AG08395 (cell line): ENCODE measurements around the gene GGA1.

Experiments
- DNase-seq: peaks from one replicate; pipeline ENCODE4 v3.0.0; 2012; ENCODE audit warnings: mixed read lengths, low spot score

GGA1 gene

GRCh38 chr22:37630839-37631435 is 22.3 kb downstream of the GGA1 start:
- no peak for DNase-seq

GRCh38 chr22:37631448-37632173 is 23.0 kb downstream of the GGA1 start:
- DNase-seq: no peak

GRCh38 chr22:37632174-37633088 is 23.8 kb downstream of the GGA1 start:
- no peak for DNase-seq

- no peak for DNase-seq
Measured at GRCh38 chr22:37633089-37633624, 24.5 kb downstream of the GGA1 start.

GRCh38 chr22:37633625-37634416 is 25.2 kb downstream of the GGA1 start:
- peak; percentile 93 for DNase-seq

- DNase-seq: peak; percentile 28
Measured at GRCh38 chr22:37634417-37634924, 25.8 kb downstream of the GGA1 start.

GRCh38 chr22:37635157-37635556 is 26.5 kb downstream of the GGA1 start:
- no peak for DNase-seq

GRCh38 chr22:37636186-37636948 is 27.7 kb downstream of the GGA1 start:
- peak; percentile 25 for DNase-seq

- peak; percentile 28 for DNase-seq
Measured at GRCh38 chr22:37636949-37637273, 28.3 kb downstream of the GGA1 start.

GRCh38 chr22:37638391-37639069 is 29.9 kb downstream of the GGA1 start:
- no peak for DNase-seq

GRCh38 chr22:37639070-37639760 is 30.6 kb downstream of the GGA1 start, which contains the start of gene SH3BP1:
TSS of gene SH3BP1 (plus strand) at chr22:37639669. CDS start at chr22:37639788, 119 bp downstream.
- peak; percentile 60 for DNase-seq

- DNase-seq: no peak
Measured at GRCh38 chr22:37639771-37640590, 31.3 kb downstream of the GGA1 start.

GRCh38 chr22:37640591-37641560 is 32.2 kb downstream of the GGA1 start:
- DNase-seq: no peak

- DNase-seq: no peak
Measured at GRCh38 chr22:37641561-37641949, 32.9 kb downstream of the GGA1 start.

GRCh38 chr22:37643225-37643847 is 34.7 kb downstream of the GGA1 start:
- DNase-seq: peak; percentile 87

- no peak for DNase-seq
Measured at GRCh38 chr22:37647317-37647716, 38.7 kb downstream of the GGA1 start.

GRCh38 chr22:37647928-37648327 is 39.3 kb downstream of the GGA1 start:
- no peak for DNase-seq
